Peyer's patch (tissue), 4 donors: Measurements from ENCODE around the gene GYPA. TPM values are rescaled to one million over a fixed set of nuclear protein-coding genes. Genes with fewer than 3 reads are reported as not detected.
"Not testable (repeated sequence)": the region's sequence is repeated elsewhere in the genome, so short reads cannot be mapped to it uniquely, and the experiment has no call there.

ENCODE experiments used
- DNase-seq, 3 donors: peaks; one replicate each; pipeline ENCODE4 v3.0.0-alpha.2; 2017 to 2019
- H3K27ac ChIP-seq, 4 donors: fragments of 200-600 bp; sonication (generic); one replicate each; pipeline ENCODE4 v1.5.1; 2016 to 2019
- H3K27me3 ChIP-seq, 2 donors: fragments of 200-600 bp; sonication (generic); one replicate each; pipeline ENCODE4 v1.5.1; 2019
- H3K36me3 ChIP-seq, 3 donors: fragments of 200-600 bp; sonication (generic); one replicate each; pipeline ENCODE4 v1.5.1; 2016 to 2019
- H3K4me1 ChIP-seq, 4 donors: fragments of 200-600 bp; sonication (generic); one replicate each; pipeline ENCODE4 v1.5.1; 2016 to 2019
- H3K4me3 ChIP-seq, 4 donors: fragments of 200-600 bp; sonication (generic); 1 replicate in 3 of 4; 2 replicates in 1 of 4; pipeline ENCODE4 v1.5.1; 2016 to 2019; ENCODE audit warnings: mild to moderate bottlenecking in 1 of 4
- H3K9me3 ChIP-seq, 4 donors: fragments of 200-600 bp; sonication (generic); one replicate each; pipeline ENCODE4 v1.5.1; 2016 to 2019; ENCODE audit warnings: mild to moderate bottlenecking in 1 of 4
- POLR2A ChIP-seq, 2 donors: fragments of 450-650 bp; IDR thresholded peaks; one replicate each; pipeline ENCODE4 v1.5.1; 2017; ENCODE audit warnings: antibody characterized with exemption in 2 of 2, mild to moderate bottlenecking in 2 of 2, moderate library complexity in 2 of 2
- total RNA-seq, 4 donors: library from RNA; depleted of rRNA; stranded (reverse); fragments of >200 nt; gene quantifications; one replicate each; pipeline ENCODE4 v1.1.0, GENCODE V29; 2016
- TF ChIP-seq, protein P1 (sequence below), 6 experiments: fragments of 450-650 bp in 4 of 6; fragments of 200-600 bp in 2 of 6; sonication (generic) in 1 of 6; IDR thresholded peaks; one replicate each; pipeline ENCODE4 v1.5.1; 2017 to 2019; ENCODE audit warnings: antibody characterized with exemption in 6 of 6, mild to moderate bottlenecking in 3 of 6, moderate library complexity in 1 of 6

Gene GYPA
- total RNA-seq, 4 donors from 2014 or later = not detected

GRCh38 chr4:144090744-144091143 lies 49.8 kb downstream of the GYPA start:
- Histone ChIP-seq H3K9me3 (no peaks in the 10 kb centered on the region), H3K36me3 (no peaks in the 10 kb centered on the region), H3K27ac (no peak overlapping the region), H3K4me3 (no peak overlapping the region), H3K4me1 (no peaks in the 10 kb centered on the region), H3K27me3 (no peaks in the 10 kb centered on the region)
- TF ChIP-seq, protein P1, sequence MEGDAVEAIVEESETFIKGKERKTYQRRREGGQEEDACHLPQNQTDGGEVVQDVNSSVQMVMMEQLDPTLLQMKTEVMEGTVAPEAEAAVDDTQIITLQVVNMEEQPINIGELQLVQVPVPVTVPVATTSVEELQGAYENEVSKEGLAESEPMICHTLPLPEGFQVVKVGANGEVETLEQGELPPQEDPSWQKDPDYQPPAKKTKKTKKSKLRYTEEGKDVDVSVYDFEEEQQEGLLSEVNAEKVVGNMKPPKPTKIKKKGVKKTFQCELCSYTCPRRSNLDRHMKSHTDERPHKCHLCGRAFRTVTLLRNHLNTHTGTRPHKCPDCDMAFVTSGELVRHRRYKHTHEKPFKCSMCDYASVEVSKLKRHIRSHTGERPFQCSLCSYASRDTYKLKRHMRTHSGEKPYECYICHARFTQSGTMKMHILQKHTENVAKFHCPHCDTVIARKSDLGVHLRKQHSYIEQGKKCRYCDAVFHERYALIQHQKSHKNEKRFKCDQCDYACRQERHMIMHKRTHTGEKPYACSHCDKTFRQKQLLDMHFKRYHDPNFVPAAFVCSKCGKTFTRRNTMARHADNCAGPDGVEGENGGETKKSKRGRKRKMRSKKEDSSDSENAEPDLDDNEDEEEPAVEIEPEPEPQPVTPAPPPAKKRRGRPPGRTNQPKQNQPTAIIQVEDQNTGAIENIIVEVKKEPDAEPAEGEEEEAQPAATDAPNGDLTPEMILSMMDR (IDR thresholded peaks at IDR 0.05) = no peak
- TF ChIP-seq POLR2A (IDR thresholded peaks at IDR 0.05) = no peak
- no peak for DNase-seq

DNA sequence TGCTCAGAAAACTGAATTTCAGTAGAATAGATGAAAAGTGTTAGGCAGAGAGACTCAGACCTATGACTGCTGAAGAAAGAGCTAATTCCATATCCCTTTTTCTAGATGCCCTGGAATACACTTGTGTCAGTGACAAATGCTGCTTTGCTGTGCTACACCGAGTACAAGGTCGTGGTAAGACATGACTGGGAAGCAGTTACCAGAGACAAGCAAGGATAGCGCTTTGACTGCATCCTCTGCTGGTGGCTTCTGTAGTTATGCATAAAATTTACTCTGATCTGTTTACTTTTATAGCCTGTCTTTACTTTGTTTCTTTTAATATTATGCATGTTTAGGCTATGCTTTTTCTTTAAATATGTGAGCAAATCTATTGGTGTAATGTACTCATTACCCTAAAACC lies 58.5 kb downstream of the GYPA start:
- not testable (repeated sequence) for H3K36me3 ChIP-seq, H3K27ac ChIP-seq, DNase-seq, H3K27me3 ChIP-seq, H3K4me1 ChIP-seq, H3K9me3 ChIP-seq, H3K4me3 ChIP-seq

- not testable (repeated sequence) for H3K27me3 ChIP-seq, H3K4me1 ChIP-seq, H3K36me3 ChIP-seq, H3K9me3 ChIP-seq, DNase-seq, H3K4me3 ChIP-seq, H3K27ac ChIP-seq
Measured at GRCh38 chr4:144080135-144080534, 60.4 kb downstream of the GYPA start.

DNA sequence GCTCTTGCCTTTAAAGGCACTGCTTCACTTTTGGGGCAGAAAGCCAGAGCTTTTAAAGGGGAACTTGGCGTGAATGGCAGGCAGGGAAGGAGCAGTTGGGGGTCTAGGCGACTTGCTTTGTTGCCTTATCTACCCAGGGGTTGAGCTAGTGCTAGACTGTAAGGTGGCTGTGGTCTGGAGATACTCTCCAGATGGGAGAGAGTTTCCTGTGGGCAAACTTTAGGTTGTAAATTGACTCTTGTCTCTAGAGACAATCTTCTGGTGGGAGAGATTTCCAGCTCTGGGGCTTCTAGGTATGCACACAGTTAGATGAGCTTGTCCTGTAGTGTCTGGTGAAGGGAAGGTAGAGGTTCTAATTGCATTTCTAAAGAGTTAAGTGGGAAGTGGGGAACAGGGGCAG lies 61.8 kb downstream of the GYPA start:
- H3K27me3 ChIP-seq, H3K9me3 ChIP-seq, H3K4me1 ChIP-seq, H3K4me3 ChIP-seq, H3K27ac ChIP-seq, H3K36me3 ChIP-seq, DNase-seq: not testable (repeated sequence)

GRCh38 chr4:144061556-144061955 lies 79.0 kb downstream of the GYPA start:
- not testable (repeated sequence) for DNase-seq, H3K9me3 ChIP-seq, H3K36me3 ChIP-seq, H3K4me1 ChIP-seq, H3K27me3 ChIP-seq, H3K27ac ChIP-seq, H3K4me3 ChIP-seq

GRCh38 chr4:144060234-144060859 lies 80.2 kb downstream of the GYPA start:
- not testable (repeated sequence) for H3K36me3 ChIP-seq, H3K4me1 ChIP-seq, H3K27me3 ChIP-seq, H3K9me3 ChIP-seq, H3K4me3 ChIP-seq, H3K27ac ChIP-seq, DNase-seq

Other genes with a start within 250 kb of the GYPA start
- gene GYPE, start 235.2 kb downstream of the GYPA start, total RNA-seq = under 1 TPM in 1 of 4 donors, not detected in 3; 0.76 TPM
- not detected for gene GYPB, start 121.3 kb downstream of the GYPA start, total RNA-seq